DND-41 (cell line): ENCODE measurements around the gene PIN1.

Experiments used
- EZH2 ChIP-seq: IDR thresholded peaks from 3 replicates; pipeline ENCODE4 v1.6.1; 2012; ENCODE audit warnings: borderline replicate concordance, low read depth, mild to moderate bottlenecking, moderate library complexity, low read length, inconsistent platforms; ENCODE audit not compliant: severe bottlenecking
- TF ChIP-seq, protein P1 (sequence below): IDR thresholded peaks from 2 replicates; pipeline ENCODE4 v1.5.1; 2012; ENCODE audit warnings: borderline replicate concordance, low read length, moderate library complexity, mild to moderate bottlenecking; ENCODE audit not compliant: poor library complexity, severe bottlenecking; ENCODE audit errors: extremely low read depth

DNA sequence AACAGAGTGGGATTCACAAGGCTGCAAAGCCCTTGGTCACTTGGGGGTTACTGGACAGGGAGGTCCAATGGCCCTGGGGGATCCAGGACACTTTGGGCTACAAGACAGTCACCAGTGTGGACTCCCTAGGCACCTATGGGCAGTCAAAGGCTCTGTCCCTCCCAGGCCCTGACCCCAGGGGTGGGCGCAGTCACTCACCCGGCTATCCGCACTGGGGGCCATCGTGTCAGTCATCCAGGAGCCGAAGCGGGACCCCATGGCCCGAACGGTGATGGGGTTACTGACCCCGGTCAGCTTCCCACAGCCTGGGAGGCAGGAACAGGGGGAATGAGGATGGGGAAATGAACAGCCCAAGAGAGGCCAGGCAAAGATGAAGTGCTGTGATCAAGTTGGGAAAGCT is 21.5 kb downstream of the PIN1 start:
- TF ChIP-seq, protein P1, sequence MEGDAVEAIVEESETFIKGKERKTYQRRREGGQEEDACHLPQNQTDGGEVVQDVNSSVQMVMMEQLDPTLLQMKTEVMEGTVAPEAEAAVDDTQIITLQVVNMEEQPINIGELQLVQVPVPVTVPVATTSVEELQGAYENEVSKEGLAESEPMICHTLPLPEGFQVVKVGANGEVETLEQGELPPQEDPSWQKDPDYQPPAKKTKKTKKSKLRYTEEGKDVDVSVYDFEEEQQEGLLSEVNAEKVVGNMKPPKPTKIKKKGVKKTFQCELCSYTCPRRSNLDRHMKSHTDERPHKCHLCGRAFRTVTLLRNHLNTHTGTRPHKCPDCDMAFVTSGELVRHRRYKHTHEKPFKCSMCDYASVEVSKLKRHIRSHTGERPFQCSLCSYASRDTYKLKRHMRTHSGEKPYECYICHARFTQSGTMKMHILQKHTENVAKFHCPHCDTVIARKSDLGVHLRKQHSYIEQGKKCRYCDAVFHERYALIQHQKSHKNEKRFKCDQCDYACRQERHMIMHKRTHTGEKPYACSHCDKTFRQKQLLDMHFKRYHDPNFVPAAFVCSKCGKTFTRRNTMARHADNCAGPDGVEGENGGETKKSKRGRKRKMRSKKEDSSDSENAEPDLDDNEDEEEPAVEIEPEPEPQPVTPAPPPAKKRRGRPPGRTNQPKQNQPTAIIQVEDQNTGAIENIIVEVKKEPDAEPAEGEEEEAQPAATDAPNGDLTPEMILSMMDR: no peak
- TF ChIP-seq EZH2: no peak
